ENCODE results near the gene REEP2. TPM values are rescaled to one million over a fixed set of nuclear protein-coding genes. Genes with fewer than 3 reads are reported as not detected.
"Not testable (repeated sequence)": the region's sequence is repeated elsewhere in the genome, so short reads cannot be mapped to it uniquely, and the experiment has no call there.

The REEP2 gene, protein sequence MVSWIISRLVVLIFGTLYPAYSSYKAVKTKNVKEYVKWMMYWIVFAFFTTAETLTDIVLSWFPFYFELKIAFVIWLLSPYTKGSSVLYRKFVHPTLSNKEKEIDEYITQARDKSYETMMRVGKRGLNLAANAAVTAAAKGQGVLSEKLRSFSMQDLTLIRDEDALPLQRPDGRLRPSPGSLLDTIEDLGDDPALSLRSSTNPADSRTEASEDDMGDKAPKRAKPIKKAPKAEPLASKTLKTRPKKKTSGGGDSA
- 0.80 TPM for total RNA-seq
- long read RNA-seq, partial matches to known transcripts: 0 of 1 reads
- long read RNA-seq, other reads (novel, unspliced or antisense): 0 of 1 reads

DNA sequence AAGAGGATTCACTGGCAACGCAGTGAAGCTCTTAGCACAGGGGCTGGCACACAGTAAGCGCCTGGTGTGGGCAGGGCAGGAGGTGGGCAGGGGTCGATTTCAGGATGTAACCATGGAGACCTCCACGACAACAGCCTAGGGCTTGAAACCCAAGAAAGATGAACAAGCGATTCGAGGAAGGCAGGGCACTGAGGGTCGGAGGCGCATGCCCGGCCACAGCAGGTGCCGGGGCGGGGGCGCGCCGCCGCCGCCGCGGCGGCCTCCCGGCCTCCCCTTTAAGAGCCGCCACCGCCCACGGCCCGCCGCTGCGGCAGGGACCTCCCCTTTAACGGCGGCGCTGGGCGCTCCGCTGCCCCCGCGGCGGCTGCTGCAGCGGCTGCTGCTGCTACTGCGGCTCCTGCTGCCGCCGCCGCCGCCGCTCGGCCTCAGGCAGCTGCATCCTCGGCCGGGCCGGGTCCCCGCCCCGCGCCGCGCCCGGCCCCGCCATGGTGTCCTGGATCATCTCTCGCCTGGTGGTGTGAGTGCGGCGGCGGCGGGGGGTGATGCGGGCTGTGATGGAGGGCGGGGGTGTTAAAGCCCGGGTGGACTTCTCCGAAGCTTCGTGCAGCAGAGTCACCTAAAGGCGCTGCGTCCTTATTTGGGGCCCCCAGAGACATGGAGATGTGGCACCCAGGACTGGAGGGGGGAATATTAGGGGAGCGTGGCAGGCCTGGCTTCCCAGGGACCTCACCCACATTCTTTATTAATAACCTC is at the start of gene REEP2:
REEP2 (plus strand) TSS at position 334 of the 753 bp plus-strand sequence; CDS start at position 486, 152 bp downstream.
- Histone ChIP-seq H3K9me3 (no peaks in the 10 kb centered on the region), H3K4me1 (peaks cover 6% of the 10 kb centered on the region), H3K36me3 (peaks cover 30% of the 10 kb centered on the region), H3K27me3 (ENCODE audit: low read depth) (no peaks in the 10 kb centered on the region), H3K4me3 (peak within 1 kb of the TSS; percentile 46), H3K27ac (no peak within 1 kb of the TSS)
- intact Hi-C loops (cut with DNase I): no loop called here
- TF ChIP-seq, protein P1, sequence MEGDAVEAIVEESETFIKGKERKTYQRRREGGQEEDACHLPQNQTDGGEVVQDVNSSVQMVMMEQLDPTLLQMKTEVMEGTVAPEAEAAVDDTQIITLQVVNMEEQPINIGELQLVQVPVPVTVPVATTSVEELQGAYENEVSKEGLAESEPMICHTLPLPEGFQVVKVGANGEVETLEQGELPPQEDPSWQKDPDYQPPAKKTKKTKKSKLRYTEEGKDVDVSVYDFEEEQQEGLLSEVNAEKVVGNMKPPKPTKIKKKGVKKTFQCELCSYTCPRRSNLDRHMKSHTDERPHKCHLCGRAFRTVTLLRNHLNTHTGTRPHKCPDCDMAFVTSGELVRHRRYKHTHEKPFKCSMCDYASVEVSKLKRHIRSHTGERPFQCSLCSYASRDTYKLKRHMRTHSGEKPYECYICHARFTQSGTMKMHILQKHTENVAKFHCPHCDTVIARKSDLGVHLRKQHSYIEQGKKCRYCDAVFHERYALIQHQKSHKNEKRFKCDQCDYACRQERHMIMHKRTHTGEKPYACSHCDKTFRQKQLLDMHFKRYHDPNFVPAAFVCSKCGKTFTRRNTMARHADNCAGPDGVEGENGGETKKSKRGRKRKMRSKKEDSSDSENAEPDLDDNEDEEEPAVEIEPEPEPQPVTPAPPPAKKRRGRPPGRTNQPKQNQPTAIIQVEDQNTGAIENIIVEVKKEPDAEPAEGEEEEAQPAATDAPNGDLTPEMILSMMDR (IDR thresholded peaks at IDR 0.05): no peak
- DNase-seq: no peak
- ATAC-seq: peak; percentile 75 to 78

GRCh38 chr5:138389332-138389731 is 49.5 kb upstream of the REEP2 start:
- Histone ChIP-seq H3K4me3 (no peak overlapping the region), H3K27ac (peak overlapping the region; percentile 21), H3K9me3 (no peaks in the 10 kb centered on the region), H3K36me3 (peaks cover 93% of the 10 kb centered on the region), H3K4me1 (no peaks in the 10 kb centered on the region), H3K27me3 (ENCODE audit: low read depth) (no peaks in the 10 kb centered on the region)
- no peak for DNase-seq
- ATAC-seq: no peak
- TF ChIP-seq, protein P1 (IDR thresholded peaks at IDR 0.05): no peak
- intact Hi-C loops (cut with DNase I): no loop called here

GRCh38 chr5:138389911-138390310 is 48.9 kb upstream of the REEP2 start:
- H3K27me3 ChIP-seq (ENCODE audit: low read depth); H3K9me3 ChIP-seq; intact Hi-C loops (cut with DNase I); H3K27ac ChIP-seq; DNase-seq; H3K4me3 ChIP-seq; ATAC-seq; H3K4me1 ChIP-seq: not testable (repeated sequence)
- peaks cover 93% of the 10 kb centered on the region for H3K36me3 ChIP-seq

DNA sequence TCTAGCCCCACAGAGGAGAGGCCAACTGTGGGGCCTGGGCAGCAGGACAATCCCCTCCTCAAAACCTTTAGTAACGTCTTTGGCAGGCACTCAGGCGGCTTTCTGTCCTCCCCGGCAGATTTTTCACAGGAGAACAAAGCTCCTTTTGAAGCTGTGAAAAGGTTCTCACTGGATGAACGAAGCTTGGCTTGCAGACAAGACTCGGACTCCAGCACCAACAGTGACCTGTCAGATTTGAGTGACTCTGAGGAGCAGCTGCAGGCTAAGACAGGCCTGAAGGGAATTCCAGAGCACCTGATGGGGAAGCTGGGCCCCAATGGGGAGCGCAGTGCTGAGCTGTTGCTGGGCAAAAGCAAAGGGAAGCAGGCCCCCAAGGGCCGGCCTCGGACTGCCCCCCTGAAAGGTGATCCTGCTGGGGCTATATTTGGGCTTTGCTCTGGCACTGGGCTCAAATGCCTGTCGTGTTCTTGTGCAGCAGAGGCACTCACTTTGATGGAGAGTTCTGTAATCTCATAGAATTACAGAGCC is 46.9 kb upstream of the REEP2 start:
- H3K27ac ChIP-seq: no peak overlapping the region
- intact Hi-C loops (cut with DNase I): no loop called here
- DNase-seq (no peak), ATAC-seq (no peak)
- no peaks in the 10 kb centered on the region for H3K27me3 ChIP-seq (ENCODE audit: low read depth)
- no peak overlapping the region for H3K4me3 ChIP-seq
- H3K9me3 ChIP-seq: no peaks in the 10 kb centered on the region
- H3K4me1 ChIP-seq: no peaks in the 10 kb centered on the region
- TF ChIP-seq, protein P1 (IDR thresholded peaks at IDR 0.05): no peak
- H3K36me3 ChIP-seq: peaks cover 93% of the 10 kb centered on the region

DNA sequence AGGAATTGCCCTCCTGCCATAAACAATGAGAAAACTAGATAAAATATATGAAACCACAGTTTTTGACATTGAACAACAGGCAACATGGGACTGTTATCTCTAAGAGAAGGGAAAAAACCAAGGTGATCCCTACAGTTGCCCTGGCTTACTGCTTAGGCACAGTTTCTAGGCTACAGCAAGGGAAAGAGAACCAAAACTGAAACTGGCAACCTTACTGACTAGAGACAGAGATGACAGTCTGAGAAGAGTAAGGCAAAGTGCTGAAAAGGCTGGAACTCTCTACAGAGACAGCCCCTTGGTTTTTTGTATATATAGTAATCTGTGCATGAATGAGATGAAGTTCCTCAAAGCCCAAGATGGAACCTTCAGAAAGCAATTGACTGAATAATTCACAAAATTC is 36.2 kb upstream of the REEP2 start:
- TF ChIP-seq, protein P1 (IDR thresholded peaks at IDR 0.05): no peak
- intact Hi-C loops (cut with DNase I): no loop called here
- Histone ChIP-seq H3K27ac (no peak overlapping the region), H3K4me1 (no peaks in the 10 kb centered on the region), H3K27me3 (ENCODE audit: low read depth) (no peaks in the 10 kb centered on the region), H3K4me3 (no peak overlapping the region), H3K36me3 (peaks cover 89% of the 10 kb centered on the region), H3K9me3 (no peaks in the 10 kb centered on the region)
- ATAC-seq: no peak
- DNase-seq: no peak

DNA sequence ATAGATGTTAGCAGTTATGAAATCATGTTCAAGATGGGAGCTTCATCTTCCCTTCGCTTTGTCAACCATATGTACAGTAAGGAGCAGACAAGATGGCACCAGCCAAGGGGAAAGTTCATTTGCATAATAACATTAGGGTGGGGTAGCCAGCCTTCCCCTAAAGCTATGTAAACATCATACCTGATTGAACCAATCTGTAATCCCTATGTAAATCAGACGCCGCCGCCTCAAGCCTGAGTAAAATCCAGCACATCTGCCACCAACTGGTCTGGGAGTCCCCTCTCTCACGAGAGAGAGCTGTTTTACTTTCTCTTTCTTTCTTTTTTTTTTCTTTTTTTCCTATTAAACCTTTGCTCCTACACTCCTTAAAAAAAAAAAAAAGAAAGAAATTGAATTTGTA is 30.8 kb upstream of the REEP2 start:
- DNase-seq (no peak), ATAC-seq (no peak)
- intact Hi-C loops (cut with DNase I): no loop called here
- Histone ChIP-seq H3K36me3 (peaks cover 64% of the 10 kb centered on the region), H3K27ac (no peak overlapping the region), H3K27me3 (ENCODE audit: low read depth) (no peaks in the 10 kb centered on the region), H3K4me3 (no peak overlapping the region), H3K9me3 (no peaks in the 10 kb centered on the region), H3K4me1 (no peaks in the 10 kb centered on the region)
- TF ChIP-seq, protein P1 (IDR thresholded peaks at IDR 0.05): no peak

All from lower lobe of right lung (tissue), 2 donors.